HG03575 (cell line): ENCODE measurements around the gene LAMP1.
"Not testable (repeated sequence)": the region's sequence is repeated elsewhere in the genome, so short reads cannot be mapped to it uniquely, and the experiment has no call there.

Experiments
- ATAC-seq: cut with Tn5 transposase; IDR thresholded peaks from one replicate; pipeline ENCODE4 v1.9.1; 2021; ENCODE audit not compliant: unreplicated experiment, insufficient number of reproducible peaks, low FRiP score; ENCODE audit errors: extremely low read depth

LAMP1 gene, protein sequence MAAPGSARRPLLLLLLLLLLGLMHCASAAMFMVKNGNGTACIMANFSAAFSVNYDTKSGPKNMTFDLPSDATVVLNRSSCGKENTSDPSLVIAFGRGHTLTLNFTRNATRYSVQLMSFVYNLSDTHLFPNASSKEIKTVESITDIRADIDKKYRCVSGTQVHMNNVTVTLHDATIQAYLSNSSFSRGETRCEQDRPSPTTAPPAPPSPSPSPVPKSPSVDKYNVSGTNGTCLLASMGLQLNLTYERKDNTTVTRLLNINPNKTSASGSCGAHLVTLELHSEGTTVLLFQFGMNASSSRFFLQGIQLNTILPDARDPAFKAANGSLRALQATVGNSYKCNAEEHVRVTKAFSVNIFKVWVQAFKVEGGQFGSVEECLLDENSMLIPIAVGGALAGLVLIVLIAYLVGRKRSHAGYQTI

DNA sequence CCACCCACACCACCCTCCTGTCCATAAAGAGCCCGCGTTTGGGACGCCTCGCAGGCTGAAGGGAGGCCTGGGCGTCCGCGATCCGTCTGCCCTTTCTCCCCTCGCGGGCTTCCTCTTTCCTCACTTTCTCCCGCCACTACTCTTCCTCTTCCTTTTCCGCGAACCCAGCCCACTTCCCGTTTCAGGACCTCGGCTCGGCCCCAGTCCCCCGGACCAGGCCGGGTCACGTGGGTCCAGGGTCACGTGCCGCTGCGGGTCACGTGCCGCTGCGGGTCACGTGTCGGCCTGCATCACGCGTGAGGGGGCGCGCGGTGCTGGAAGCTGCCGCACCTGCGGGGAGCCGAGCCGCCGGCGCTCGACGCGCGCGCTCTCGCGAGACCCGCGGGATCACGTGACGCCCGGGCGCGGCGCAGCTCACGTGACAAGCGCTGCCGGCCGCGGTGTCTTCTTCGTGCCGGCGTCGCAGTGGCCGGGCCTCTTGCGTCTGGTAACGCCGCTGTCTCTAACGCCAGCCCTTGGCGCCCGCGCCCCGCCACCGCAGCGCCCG lies at the start of gene LAMP1:
LAMP1 (plus strand) TSS at position 417 of the 547 bp plus-strand sequence. CDS start 196 bp downstream, outside the sequence.
- no peak for ATAC-seq

DNA sequence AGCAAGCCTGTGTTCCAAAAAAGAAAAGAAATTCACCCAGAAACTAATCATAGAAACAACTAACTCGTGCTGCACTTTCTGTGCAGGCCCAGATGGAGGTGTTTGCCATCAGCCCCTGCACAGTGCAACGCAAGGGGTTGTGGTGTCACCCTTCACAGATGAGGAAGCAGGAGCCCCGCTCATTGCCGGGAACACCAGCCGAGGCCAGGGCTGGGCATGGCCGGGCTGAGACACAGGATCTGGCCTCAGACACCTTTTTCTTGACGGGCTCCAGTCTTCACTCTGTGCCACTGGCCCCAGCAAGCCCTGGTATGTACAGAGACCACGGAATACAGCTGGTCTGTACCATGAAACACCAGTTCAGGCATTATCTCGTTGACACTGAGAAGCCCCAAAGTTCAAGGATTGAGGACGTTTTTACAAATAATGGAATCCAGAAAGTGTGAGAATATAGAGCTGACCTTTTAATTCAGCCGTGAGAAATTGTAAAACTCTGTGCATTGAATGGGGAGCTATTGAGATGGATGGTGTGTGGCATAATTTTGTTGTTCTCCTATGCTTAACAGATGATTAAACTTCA lies 44.4 kb upstream of the LAMP1 start:
- ATAC-seq = no peak

DNA sequence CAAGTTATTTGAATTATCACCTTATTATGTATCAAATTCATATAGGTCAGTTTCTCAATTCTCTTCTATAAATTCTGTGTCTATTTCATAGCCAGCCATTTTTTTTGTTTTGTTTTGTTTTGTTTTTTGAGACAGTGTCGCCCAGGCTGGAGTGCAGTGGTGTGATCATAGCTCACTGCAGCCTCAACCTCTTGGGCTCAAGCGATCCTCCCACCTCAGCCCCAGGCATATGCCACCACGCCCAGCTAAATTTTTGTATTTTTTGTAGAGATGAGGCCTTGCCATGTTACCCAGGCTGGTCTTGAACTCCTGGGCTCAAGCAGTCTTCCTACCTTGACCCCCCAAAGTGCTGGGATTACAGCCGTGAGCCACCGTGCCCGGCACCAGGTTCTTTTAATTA lies 39.1 kb upstream of the LAMP1 start:
- ATAC-seq = not testable (repeated sequence)

DNA sequence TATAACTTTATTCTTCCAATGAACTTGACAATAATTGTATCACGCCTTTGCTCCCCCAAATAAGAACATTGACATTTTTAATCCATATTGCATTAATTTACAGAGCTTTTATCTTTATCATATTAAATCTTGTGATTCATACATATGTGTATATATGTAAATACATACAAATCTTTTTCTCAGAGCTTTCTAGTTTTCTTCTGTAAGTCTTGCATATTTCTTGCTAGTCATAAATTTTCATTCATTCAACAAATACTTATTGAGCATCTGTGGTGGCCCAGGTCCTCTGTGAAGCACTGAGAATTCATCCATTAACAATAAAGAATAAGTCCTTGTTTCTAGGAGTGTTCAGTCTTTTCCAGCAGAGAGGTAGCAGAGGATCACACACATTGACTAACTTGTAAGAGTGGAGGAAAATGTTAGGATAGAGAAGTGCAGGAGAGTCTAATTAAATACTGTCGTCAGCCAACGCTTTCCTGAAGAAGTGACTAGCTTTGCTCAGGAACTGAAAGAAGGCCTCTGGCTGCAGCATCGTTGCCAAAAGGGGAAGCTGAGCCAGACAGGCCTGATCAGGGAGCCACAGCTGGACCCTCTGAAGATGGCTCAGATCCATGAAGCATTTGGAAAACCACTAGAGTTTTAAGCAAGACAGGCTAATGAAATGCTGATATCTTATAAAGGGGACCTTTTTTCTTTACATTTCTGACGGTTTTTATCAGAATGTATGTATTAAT lies 38.6 kb upstream of the LAMP1 start:
- ATAC-seq = no peak

DNA sequence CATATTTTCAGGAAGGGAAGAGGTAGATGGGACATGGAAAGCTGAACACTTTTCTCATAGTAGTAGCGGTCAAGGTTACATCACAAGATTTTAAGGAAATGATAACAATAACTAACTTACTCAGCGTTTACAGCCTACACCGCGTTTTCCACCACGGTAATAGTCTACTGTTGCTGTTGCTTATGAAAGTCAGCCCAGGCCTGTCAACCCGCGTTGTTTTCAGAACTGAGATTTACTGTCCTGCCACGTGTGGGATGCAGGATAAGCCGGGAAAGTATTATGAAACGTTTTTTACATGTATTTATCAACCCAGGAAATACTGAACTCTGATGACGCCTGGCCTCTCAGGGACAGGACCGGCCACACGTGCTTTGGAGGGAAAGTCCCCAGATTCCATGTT lies 36.0 kb upstream of the LAMP1 start:
- no peak for ATAC-seq

DNA sequence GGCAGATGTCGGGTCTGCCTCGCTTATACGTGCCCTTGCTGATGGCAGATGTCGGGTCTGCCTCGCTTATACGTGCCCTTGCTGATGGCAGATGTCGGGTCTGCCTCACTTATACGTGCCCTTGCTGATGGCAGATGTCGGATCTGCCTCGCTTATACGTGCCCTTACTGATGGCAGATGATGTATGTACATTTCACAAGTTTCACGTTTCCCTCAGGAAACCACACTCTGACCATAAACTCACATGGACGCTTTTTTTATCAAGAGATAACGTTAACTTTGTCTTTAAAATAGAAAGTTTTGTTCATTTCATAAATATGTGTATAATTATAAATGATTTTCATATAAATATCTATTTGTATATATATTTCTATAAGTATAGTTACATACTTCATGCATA lies 34.0 kb upstream of the LAMP1 start:
- not testable (repeated sequence) for ATAC-seq

DNA sequence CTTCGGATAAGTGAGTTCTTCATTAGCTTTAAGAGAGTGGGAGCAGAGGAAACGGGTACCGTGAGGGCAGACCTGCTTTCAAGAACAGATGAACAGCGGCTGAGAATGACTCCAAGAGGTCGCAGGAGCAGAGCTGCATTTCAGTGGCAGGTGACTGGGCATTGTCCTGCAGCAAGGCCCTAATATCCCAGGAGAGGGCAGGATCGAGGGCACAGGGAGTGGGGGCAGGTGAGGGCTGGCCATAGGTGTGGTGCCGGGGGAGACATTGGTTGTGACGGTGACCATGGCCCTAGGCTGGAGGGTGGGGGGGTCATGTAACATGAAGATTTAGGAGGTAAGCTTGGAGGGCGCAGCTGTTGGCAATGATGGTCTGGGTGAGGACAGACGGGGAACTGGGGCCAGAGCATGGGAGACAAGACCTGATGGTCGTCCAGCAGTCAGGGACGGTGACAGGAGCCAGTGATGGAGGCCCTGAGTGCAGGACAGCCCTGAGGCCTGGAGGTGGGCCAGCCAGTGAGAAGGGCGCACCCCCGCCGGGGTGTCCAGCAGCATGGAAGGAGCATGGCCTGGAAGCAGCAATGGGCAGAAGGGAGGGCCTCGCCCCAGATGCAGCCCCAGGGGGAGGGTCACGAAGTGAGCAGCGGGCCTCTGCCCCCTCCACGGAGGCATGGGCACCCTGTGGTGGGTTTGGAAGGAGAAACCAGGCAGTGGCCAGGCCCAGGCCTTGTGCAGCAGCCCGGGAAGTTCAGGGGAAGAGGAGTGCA lies 29.2 kb upstream of the LAMP1 start:
- no peak for ATAC-seq

DNA sequence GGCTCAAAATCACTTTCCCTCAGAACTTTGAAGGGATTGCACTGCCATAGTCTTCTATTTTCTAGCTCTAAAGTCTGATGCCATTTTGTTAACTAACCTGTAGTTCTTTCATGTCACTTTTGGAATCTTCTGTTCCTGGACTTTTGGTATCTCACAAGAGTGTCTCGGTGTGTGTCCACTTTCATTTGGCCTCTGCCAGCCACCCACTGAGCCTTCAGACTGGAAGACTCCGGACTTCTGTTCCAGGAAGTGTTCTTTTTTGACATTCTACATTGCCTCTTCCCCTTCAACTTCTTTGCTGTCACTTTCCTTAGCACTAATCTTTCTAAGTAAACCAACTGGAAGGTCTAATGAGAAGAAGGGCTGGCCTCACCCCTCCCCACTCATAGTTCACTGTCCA lies 25.0 kb upstream of the LAMP1 start:
- no peak for ATAC-seq

DNA sequence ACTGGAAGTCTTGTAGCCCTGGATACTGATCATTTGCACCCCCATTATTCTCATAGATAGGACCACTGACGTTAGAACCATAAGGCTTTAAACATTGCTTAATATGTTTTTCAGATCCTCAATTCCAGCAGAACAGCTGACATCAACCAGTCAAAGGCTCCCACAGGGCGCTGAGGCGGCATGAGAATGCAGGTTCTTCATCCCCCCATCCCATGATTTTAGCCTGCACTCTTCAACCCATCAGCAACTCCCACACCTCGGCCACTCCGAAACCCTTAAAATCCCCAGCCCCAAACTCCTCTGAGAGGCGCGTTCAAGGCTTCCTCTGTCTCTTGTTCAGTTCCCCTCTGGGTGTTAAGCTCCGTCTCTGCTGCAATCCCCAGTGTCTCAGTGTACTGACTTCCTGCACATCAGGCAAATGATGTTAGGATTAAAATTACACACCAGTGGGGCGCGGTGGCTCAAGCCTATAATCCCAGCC lies 24.3 kb upstream of the LAMP1 start:
- ATAC-seq = no peak

DNA sequence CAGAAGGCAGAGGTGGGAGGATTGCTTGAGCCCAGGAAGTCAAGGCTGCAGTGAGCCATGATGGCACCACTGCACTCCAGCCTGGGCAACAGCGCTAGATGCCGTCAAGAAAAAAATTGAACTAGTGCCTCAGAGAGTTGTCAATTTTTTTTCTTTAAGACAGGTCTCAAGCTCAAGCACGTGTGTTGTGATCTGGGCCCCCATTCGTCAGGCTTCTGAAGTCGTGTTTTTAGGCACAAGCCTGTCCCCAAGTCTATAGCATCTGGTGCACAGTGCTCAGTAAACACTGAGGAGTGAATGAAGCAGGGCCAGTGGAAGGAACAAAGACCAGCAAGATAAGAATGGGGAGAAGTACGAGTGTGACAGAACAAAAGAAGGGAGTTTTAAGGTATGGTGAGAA lies 23.7 kb upstream of the LAMP1 start:
- ATAC-seq = no peak

DNA sequence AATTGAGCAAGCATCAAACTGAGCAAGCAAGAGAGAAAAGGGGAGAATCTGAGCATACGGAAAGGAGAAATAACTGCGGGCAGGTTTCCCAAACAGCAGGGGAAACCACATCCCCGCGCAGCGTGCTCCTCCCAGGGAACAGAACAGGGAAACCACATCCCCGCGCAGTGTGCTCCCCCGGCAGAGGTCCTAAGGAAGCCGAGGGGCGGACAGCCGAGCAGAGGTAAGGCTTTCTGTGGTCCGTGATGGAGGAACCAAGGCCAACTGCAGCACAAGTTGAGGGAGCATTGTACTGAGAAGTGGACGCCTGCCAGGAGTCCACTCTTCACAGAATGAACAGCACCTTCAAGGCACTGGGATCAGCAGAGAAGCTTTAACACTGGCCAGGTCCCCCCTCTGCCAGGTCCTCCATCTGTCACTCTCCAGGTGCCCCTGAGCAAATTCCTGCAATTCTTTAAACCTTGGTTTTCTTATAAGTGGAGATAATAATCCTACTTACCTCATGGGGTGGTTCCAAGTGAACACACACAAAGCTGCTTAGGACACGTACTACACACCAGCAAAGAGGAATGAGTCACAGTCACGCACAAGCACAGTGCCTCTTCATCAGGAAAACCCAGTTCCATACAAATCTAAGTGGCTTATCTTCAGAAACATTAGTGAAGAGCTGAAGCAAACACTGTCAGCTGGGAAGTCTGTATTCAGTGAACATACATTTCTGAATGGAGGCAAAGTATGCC lies 23.0 kb upstream of the LAMP1 start:
- no peak for ATAC-seq

DNA sequence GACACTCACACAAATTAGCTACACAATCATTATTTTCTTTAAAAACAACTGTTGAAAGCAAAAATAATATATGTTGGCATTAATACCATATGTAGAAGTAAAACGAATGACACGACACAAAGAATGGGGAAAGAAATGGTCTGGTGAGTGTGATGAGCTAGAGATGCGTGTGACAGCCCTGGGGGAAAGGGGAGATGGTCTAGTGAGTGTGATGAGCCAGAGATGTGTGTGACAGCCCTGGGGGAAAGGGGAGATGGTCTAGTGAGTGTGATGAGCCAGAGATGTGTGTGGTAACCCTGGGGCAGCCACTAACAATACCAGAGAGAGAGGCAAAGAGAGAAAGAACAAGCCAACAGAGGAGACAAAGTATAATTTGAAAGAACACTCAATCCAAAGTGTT lies 22.3 kb upstream of the LAMP1 start:
- ATAC-seq = no peak

DNA sequence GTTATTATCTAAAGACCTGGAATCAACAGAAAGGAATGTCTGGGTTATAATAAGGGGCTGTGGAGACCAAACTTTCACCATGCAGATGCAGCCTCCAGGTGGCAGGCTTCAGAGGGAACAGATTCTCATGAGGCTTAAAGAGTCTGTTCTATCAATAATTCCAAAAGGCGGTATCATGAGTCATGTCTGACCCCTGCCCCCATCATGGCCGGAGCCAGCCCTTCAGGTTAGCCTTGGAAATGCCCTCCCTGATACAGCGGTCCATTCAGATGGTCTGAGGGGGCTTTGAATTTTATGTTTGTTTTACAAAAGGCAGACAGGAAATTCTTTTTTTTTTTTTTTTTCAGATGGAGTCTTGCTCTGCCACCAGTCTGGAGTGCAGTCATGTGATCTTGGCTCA lies 21.7 kb upstream of the LAMP1 start:
- ATAC-seq = no peak

DNA sequence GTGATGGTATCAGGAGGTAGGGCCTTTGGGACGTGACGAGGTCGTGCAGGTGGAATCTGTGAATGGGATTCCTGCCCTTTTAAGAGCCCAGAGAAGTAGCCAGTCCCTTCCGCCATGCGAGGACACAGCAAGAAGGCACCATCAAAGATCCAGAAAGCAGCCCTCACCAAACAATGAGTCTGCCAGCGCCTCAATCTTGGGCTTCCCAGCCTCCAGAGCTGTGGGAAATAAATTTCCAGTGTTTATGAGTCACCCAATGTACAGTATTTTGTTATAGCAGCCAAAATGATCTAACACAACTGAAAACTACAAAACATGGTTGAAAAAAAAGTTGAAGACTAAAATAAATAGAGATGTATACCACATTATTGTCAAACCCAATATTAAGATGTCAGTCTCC lies 16.9 kb upstream of the LAMP1 start:
- ATAC-seq = no peak

DNA sequence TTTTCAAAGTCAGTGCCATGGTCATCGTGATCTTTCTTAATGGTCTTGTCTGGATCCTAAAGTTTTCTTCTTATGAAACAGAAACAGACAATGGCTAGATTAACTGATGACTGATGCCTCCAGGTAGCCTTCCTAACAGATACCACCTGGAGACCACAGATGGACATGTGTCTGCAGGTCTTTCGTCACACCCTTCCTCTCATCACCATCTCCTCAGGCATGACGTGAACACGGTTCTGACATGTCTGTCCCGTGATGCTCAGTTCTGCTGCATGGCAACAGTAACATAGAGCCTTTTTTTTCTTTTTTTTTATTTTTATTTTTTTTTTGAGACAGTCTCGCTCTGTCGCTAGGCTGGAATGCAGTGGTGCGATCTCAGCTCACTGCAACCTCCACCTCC lies 13.1 kb upstream of the LAMP1 start:
- ATAC-seq = no peak

DNA sequence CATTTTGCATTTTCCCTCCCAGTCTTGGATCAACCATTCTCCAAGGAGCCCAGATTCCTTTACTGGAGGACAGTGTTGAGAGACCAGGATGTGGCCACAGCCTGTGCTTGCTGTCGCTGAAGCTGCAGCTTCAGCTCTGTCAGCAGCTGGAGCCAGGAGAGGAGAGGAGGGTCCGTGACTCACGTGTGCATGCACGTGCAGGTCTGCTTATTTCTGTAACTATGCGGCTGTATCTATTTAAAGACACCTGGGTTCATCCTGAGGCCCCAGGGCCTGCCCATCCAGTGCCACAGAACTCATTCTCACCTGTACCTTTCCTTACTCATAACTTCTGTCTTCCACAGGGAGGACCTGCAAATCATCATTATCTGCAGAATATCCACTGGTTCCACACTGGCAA lies 8.2 kb upstream of the LAMP1 start:
- no peak for ATAC-seq

DNA sequence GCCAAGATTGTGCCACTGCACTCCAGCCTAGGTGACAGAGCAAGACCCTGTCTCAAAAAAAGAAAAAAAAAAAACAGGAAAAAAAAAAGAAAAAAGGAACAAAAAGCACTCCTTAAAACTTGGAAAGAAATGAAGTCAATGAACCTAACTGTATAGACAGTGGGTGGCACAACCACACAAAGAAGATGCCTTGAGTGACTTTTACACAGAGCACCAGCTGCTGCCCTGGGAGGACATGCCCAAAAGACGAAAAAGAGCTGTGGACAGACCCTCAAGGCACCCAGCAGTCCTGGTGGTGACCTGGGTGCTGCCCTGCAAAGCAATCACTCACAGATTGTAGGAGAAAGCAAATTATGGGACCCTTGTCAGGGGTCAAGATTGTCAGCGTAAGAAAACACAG lies 5.9 kb upstream of the LAMP1 start:
- no peak for ATAC-seq
